Activated CD8-positive, alpha-beta T cell treated with anti-CD3 and anti-CD28 coated beads, Interleukin-2, amount 10 ng/mL, durations not matched to agents 7 days and 5 days (primary cell): ENCODE results near the gene DENND4A. TPM values are rescaled to one million over a fixed set of nuclear protein-coding genes. Genes with fewer than 3 reads are reported as not detected.
A peak's percentile ranks its signal among the peaks of the same experiment; 100 is the strongest.

ENCODE experiments used
- ATAC-seq: fragments of 150-1000 bp; cut with Tn5 transposase; one replicate; pipeline ENCODE4 v1.10.0; 2021; ENCODE audit warnings: moderate library complexity
- CTCF ChIA-PET: fragments of 350-600 bp; sonication (Branson Sonifier 250); formaldehyde crosslinking; loops from one replicate; lab custom pipeline; 2021; ENCODE audit warnings: antibody characterized with exemption; lab: Charles Lee
- POLR2A ChIA-PET: fragments of 350-600 bp; sonication (Branson Sonifier 250); formaldehyde crosslinking; loops from one replicate; lab custom pipeline; 2021; ENCODE audit warnings: antibody characterized with exemption; lab: Charles Lee
- DNase-seq: peaks from one replicate; pipeline ENCODE4 v3.0.0-alpha.2; 2020
- H3K27ac Mint-ChIP-seq: one replicate; pipeline ENCODE4 v1.8.0; 2021; ENCODE audit warnings: mild to moderate bottlenecking, mixed read lengths
- H3K27me3 Mint-ChIP-seq: one replicate; pipeline ENCODE4 v1.8.0; 2021; ENCODE audit warnings: low read depth, mixed read lengths
- H3K36me3 Mint-ChIP-seq: one replicate; pipeline ENCODE4 v1.8.0; 2021; ENCODE audit warnings: low read depth, mixed read lengths
- H3K4me1 Mint-ChIP-seq: one replicate; pipeline ENCODE4 v1.8.0; 2021; ENCODE audit warnings: low read depth, mixed read lengths
- H3K4me3 Mint-ChIP-seq: one replicate; pipeline ENCODE4 v1.8.0; 2021; ENCODE audit warnings: mild to moderate bottlenecking, mixed read lengths
- H3K9me3 Mint-ChIP-seq: one replicate; pipeline ENCODE4 v1.8.0; 2022; ENCODE audit warnings: mixed read lengths; ENCODE audit not compliant: insufficient read depth
- total RNA-seq, 2 experiments: library from RNA; stranded (reverse); gene quantifications; one replicate each; pipeline ENCODE4 v1.2.3, GENCODE V29; 2021

Gene DENND4A
- total RNA-seq, 2 experiments from 2014 or later: 40.1 to 45.0 TPM

DNA sequence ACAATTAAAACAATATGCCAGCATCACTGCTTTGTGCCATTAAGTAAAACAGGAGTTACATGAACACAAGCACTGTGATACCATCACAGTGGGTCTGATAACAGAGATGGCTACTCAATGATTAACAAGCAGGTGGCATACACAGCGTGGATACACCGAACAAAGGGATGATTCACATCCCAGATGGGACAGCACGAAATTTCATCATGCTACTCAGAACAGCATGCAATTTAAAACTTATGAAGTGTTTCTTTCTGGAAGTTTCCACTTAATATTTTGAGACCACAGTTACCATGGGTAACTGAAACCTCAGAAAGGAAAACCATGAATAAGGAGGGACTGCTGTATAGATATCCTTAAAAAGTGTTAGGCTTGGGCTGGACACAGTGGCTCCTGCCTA is 125.8 kb downstream of the DENND4A start:
- ChIA-PET CTCF (no interaction called here), POLR2A (no interaction called here)
- Mint-ChIP-seq H3K4me3 (no peak overlapping the region), H3K27ac (no peak overlapping the region), H3K27me3 (no peaks in the 10 kb centered on the region), H3K4me1 (no peaks in the 10 kb centered on the region), H3K9me3 (no peaks in the 10 kb centered on the region), H3K36me3 (peaks cover 43% of the 10 kb centered on the region)
- DNase-seq: no peak
- no peak for ATAC-seq

DNA sequence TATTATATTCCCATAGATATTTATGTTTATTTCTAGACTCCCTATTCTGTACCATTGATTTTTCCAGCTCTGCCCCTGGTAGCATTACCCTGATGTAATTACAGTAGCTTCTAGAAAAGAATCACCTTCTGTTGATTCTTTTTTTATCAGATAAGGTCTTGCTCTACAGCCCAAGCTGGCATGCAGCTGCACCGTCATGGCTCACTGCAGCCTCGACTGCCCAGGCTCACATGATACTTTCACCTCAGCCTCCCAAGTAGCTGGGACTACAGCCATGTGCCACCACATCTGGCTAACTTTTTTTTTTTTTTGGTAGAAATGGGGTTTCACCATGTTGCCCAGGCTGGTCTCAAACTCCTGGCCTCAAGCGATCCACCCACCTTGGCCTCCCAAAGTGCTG is 128.6 kb downstream of the DENND4A start:
- POLR2A ChIA-PET: no interaction called here
- H3K36me3 Mint-ChIP-seq: peaks cover 35% of the 10 kb centered on the region
- no peaks in the 10 kb centered on the region for H3K27me3 Mint-ChIP-seq

DNA sequence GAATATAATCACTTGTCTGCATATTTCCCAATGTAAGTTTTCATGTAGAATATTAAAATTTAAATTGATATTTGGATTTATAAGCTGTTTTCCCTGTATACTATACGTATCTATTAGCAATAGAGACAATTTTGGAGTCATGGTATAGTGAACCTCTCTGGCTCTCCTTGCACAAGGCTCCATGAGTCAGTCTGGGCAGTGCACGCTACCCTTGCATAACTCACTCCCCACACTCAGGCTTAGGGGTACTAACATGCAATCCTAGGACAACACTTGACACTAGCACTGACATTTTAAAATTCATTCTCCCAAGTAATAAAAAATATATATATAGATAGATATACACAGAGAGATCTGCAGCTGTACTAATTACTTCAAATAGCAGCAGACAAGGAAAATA is 131.2 kb downstream of the DENND4A start:
- Mint-ChIP-seq H3K4me1 (no peaks in the 10 kb centered on the region), H3K4me3 (no peak overlapping the region), H3K27me3 (no peaks in the 10 kb centered on the region), H3K36me3 (peaks cover 31% of the 10 kb centered on the region), H3K27ac (no peak overlapping the region), H3K9me3 (no peaks in the 10 kb centered on the region)
- POLR2A ChIA-PET: no interaction called here
- CTCF ChIA-PET: interaction anchor here (1.2 kb wide), 1 partner anchor 176 kb away, joined by 3 read pairs; no protein-coding TSS in a partner anchor
- no peak for DNase-seq
- no peak for ATAC-seq

More for the DNA sequence above, 128.6 kb downstream of the DENND4A start:
- H3K4me1 Mint-ChIP-seq: no peaks in the 10 kb centered on the region
- no peak overlapping the region for H3K4me3 Mint-ChIP-seq
- CTCF ChIA-PET: interaction anchor here (0.8 to 1.3 kb wide), 2 partner anchors 26 to 193 kb away, joined by 3 to 5 read pairs; no protein-coding TSS in a partner anchor
- no peak overlapping the region for H3K27ac Mint-ChIP-seq
- no peak for DNase-seq
- no peaks in the 10 kb centered on the region for H3K9me3 Mint-ChIP-seq
- no peak for ATAC-seq

DNA sequence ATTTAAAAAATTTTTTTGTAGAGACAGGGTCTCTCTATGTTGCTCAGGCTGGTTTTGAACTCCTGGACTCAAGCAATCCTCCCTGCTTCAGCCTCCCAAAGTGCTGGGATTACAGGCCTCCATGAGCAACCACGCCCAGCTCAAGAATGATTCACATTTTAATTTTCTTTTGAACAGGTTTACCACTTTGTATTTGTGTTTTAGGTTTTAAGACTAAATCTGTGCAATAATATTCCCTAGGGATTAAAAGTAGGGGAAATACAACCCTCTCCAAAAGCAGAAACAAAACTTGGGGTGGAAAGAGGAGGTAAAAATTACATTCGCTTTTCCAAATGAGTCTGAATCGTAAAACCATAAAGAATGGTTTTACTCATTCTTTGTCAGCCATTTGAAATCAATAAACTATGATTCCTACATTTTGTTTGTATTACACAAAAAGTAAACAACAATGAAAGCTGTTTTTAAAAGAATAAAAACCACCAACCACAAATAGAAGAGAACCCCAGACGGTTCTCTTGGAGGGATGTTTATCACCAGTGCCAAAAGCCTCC is 132.5 kb downstream of the DENND4A start:
- ChIA-PET CTCF (interaction anchor here (0.8 to 1.9 kb wide), 9 partner anchors 16 to 209 kb away, joined by 3 to 7 read pairs (median 4); partner anchors contain the start of gene RAB11A), POLR2A (no interaction called here)
- Mint-ChIP-seq H3K4me1 (no peaks in the 10 kb centered on the region), H3K36me3 (peaks cover 30% of the 10 kb centered on the region), H3K4me3 (no peak overlapping the region), H3K27me3 (no peaks in the 10 kb centered on the region), H3K9me3 (no peaks in the 10 kb centered on the region), H3K27ac (no peak overlapping the region)
- ATAC-seq (no peak), DNase-seq (no peak)

DNA sequence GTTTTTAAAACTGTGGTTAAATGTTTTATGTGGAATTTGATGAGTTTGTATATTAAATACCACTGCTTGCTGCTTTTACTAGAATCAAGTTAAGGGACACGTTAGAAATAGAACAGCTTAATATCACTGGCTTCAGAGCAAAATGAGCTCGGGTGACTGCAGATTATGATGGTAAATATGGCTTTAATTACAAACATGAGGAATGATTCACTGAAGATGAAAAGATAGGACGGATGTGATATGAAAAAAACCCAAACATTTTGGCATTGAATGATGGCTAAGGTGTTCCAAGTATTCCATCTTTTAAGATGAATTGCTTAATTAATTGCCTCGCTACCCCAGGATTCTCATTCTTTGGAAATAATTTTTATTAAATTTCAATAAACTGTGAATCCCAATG is 136.6 kb downstream of the DENND4A start:
- Mint-ChIP-seq H3K4me3 (no peak overlapping the region), H3K27ac (no peak overlapping the region), H3K36me3 (peaks cover 40% of the 10 kb centered on the region), H3K4me1 (peaks cover 1% of the 10 kb centered on the region), H3K27me3 (no peaks in the 10 kb centered on the region), H3K9me3 (no peaks in the 10 kb centered on the region)
- POLR2A ChIA-PET: no interaction called here
- ATAC-seq (no peak), DNase-seq (no peak)
- CTCF ChIA-PET: no interaction called here

DNA sequence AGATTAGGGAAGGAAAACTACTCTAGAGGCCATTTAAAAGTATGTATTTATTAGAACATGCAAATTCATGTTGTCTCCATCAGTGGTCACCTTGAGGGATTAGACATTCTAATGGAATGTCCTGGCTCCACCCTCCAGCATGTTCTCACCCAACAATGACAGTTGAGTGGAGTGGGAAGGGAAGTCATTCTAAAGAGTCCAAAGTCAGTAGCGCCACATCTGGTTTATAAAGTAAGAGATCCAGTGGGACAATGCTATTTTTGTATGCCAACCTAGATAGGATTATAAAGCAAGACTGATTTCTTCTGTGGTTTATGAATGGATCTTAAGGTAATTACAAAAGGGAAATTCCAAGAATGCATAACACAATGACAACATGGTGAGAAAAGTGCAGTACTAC is 137.1 kb downstream of the DENND4A start:
- ATAC-seq: no peak
- Mint-ChIP-seq H3K27ac (no peak overlapping the region), H3K27me3 (no peaks in the 10 kb centered on the region), H3K4me1 (peaks cover 5% of the 10 kb centered on the region), H3K4me3 (no peak overlapping the region), H3K9me3 (no peaks in the 10 kb centered on the region), H3K36me3 (peaks cover 37% of the 10 kb centered on the region)
- ChIA-PET CTCF (no interaction called here), POLR2A (no interaction called here)
- DNase-seq: no peak

DNA sequence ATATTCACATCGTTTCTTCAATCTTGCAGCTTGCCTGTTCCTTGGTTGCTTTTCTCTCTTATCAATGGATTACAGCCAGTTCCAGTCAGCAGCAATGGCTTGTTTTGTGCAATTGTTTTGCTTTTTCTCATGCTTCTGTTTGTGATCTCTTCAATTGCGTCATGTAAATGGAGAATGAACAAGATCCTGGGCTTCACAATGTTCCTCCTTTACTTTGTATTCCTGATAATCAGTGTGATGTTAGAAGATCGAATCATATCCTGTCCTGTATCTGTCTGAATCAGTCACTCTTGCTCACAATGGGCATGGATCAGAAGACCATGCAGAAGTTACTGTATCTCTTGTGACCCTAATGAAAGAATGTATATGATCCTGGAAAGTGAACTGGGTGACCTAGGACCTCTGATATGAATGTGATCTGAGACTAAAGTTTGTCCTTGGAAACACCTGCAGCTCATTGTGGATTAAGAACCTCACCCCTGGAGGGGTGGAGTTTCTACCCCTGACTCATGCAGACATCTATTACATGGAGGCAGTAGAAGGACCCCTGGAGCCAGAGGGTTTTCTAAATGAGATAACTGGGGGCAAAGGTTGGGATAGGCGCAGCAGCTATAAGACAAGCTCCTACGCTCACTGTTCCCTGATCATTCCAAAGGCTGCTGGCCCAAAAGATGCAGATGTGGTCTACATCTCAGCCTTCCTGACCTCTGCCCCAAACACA is 138.1 kb downstream of the DENND4A start:
- Mint-ChIP-seq H3K9me3 (no peaks in the 10 kb centered on the region), H3K4me3 (no peak overlapping the region), H3K27ac (peak overlapping the region; percentile 37), H3K36me3 (peaks cover 35% of the 10 kb centered on the region), H3K4me1 (peaks cover 5% of the 10 kb centered on the region), H3K27me3 (no peaks in the 10 kb centered on the region)
- ChIA-PET CTCF (interaction anchor here (0.6 to 1.0 kb wide), 2 partner anchors 208 to 215 kb away, joined by 3 read pairs; no protein-coding TSS in a partner anchor), POLR2A (no interaction called here)
- no peak for DNase-seq
- ATAC-seq: no peak

DNA sequence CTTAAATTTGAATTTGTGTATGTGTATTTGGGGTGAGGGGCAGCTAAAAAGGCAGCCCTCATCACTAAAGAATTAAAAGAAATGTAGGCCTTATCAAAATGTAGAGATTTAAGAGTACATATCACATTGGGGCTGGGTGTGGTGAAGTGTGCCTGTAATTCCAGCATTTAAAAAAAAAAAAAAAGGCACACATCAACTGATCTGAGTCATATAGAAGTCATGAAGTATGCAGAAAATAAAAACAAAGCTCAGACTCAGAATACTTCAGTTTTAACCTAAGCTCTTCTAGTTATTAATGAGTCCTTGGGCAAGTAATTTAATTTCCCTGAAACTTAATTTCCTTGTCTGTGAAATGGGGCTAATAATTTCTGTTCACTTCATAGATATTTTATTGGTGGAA is 138.8 kb downstream of the DENND4A start:
- ATAC-seq: no peak
- no peak overlapping the region for H3K4me3 Mint-ChIP-seq
- no peak for DNase-seq
- H3K4me1 Mint-ChIP-seq: peaks cover 5% of the 10 kb centered on the region
- ChIA-PET POLR2A (no interaction called here), CTCF (interaction anchor here (0.6 to 2.9 kb wide), 4 partner anchors 14 to 329 kb away, joined by 3 to 12 read pairs (median 3); no protein-coding TSS in a partner anchor)
- H3K27me3 Mint-ChIP-seq: no peaks in the 10 kb centered on the region
- no peak overlapping the region for H3K27ac Mint-ChIP-seq
- peaks cover 35% of the 10 kb centered on the region for H3K36me3 Mint-ChIP-seq
- H3K9me3 Mint-ChIP-seq: no peaks in the 10 kb centered on the region

DNA sequence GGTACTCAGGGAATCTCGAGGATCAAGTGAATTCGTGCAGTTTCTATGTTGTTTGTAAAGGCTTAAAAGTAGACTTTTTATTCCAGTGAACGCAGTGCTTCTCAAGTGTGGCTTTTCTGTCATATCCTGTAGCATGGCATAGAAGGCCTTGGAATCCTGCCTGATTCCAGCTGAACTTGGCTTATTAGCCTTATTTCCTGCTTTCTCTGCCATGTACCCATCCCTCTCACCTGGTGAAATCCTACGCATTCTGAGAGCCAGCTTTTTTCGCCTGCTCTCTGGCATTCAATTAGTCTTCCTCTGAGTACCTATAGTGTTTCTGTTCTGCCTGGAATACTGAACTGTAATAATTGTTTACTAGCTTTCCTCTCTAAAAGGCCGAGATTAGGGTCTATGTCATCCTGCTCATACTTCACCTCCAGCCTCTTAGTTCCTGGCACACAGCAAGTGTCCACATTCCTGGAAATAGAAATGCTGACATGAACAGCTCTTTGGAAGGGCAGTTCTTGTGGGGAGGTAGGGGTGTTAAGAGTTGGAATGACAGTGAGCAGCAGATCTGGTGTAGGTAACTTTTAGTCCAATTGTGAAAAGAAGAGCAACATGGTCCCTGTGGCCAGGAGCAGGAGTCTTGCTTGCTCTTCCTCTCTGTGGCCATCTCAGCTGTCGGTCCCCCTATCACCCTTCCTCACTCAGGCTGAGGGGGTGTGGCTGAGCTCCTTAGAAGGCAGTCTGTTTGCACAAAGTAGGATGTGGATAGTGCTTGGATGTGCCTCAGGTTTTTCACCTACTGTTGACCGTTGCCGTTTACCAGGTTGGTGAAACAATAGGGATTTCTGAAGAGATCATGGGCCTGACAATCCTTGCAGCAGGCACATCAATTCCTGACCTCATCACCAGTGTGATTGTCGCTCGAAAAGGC is 140.0 kb downstream of the DENND4A start:
- ChIA-PET CTCF (interaction anchor here (1.4 to 2.9 kb wide), 2 partner anchors 13 to 330 kb away, joined by 3 to 12 read pairs; no protein-coding TSS in a partner anchor), POLR2A (no interaction called here)
- ATAC-seq (no peak), DNase-seq (no peak)
- Mint-ChIP-seq H3K4me3 (no peak overlapping the region), H3K4me1 (peaks cover 5% of the 10 kb centered on the region), H3K9me3 (no peaks in the 10 kb centered on the region), H3K27ac (no peak overlapping the region), H3K27me3 (no peaks in the 10 kb centered on the region), H3K36me3 (peaks cover 38% of the 10 kb centered on the region)

DNA sequence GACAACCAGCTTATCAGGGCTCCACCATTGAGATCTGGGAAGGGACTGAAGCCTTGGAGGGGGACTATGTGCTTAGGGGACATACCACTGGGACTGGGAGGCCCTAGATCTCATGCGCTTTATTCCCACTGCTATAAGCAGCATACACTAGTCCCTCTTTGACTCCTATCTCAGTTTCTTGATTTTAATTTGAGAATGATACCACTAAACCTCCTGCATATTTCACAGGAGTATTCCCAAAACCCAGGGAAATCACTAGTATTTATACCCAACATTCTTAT is 141.1 kb downstream of the DENND4A start:
- Mint-ChIP-seq H3K4me3 (no peak overlapping the region), H3K36me3 (peaks cover 35% of the 10 kb centered on the region), H3K27me3 (no peaks in the 10 kb centered on the region), H3K27ac (no peak overlapping the region), H3K4me1 (peaks cover 5% of the 10 kb centered on the region), H3K9me3 (no peaks in the 10 kb centered on the region)
- ChIA-PET CTCF (interaction anchor here (2.9 kb wide), 1 partner anchor 12 kb away, joined by 12 read pairs; no protein-coding TSS in a partner anchor), POLR2A (interaction anchor here (0.6 kb wide), 1 partner anchor 20 kb away, joined by 3 read pairs; no protein-coding TSS in a partner anchor)
- DNase-seq: no peak
- no peak for ATAC-seq

DNA sequence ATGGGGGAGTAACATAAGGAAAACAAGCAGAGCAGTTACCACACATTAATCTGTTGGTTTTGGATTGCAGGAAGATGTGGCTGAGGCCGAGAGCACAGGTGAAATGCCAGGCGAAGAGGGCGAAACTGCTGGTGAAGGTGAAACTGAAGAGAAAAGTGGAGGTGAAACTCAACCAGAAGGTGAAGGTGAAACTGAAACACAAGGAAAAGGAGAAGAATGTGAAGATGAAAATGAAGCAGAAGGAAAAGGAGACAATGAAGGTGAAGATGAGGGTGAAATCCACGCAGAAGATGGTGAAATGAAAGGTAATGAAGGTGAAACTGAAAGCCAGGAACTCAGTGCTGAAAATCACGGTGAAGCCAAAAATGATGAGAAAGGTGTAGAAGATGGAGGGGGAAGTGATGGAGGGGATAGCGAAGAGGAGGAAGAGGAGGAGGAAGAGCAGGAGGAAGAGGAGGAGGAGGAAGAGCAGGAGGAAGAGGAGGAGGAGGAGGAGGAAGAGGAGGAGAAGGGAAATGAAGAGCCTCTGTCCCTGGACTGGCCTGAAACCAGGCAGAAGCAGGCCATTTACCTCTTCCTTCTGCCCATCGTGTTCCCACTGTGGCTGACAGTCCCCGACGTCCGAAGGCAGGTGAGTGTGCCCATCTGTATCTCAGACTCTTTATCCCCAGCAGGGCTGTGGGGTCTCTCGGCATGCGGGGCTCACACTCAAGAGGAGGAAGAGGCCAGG is 141.6 kb downstream of the DENND4A start:
- ATAC-seq (no peak), DNase-seq (no peak)
- Mint-ChIP-seq H3K9me3 (no peaks in the 10 kb centered on the region), H3K4me3 (no peak overlapping the region), H3K27ac (no peak overlapping the region), H3K27me3 (no peaks in the 10 kb centered on the region), H3K4me1 (peaks cover 5% of the 10 kb centered on the region), H3K36me3 (peaks cover 34% of the 10 kb centered on the region)
- ChIA-PET CTCF (interaction anchor here (1.4 to 2.9 kb wide), 3 partner anchors 12 to 183 kb away, joined by 4 to 12 read pairs (median 5); no protein-coding TSS in a partner anchor), POLR2A (interaction anchor here (0.6 kb wide), 1 partner anchor 19 kb away, joined by 3 read pairs; no protein-coding TSS in a partner anchor)
